OCI-LY7 (cell line): ENCODE measurements around the gene STPG1. TPM values are rescaled to one million over a fixed set of nuclear protein-coding genes. Genes with fewer than 3 reads are reported as not detected.
A peak's percentile ranks its signal among the peaks of the same experiment; 100 is the strongest.

Experiments
- BruUV-seq: library from RNA; stranded (reverse); fragments of 400-500 nt; replicated peaks from 2 replicates; lab custom pipeline; 2021; lab: Mats Ljungman, UMichigan
- CTCF ChIA-PET: fragments of 300-600 bp; sonication (Branson Sonifier 250); formaldehyde crosslinking; loops from one replicate; lab custom pipeline; 2022; ENCODE audit warnings: antibody characterized with exemption; ENCODE audit not compliant: unreplicated experiment; lab: Charles Lee
- POLR2A ChIA-PET: fragments of 300-600 bp; sonication (Branson Sonifier 250); formaldehyde crosslinking; loops from one replicate; lab custom pipeline; 2022; ENCODE audit warnings: antibody characterized with exemption; lab: Charles Lee
- DNase-seq: peaks from one replicate; pipeline ENCODE4 v3.0.0-alpha.2; 2015; ENCODE audit warnings: low spot score
- H2AFZ ChIP-seq: fragments of 200-600 bp; sonication (generic), shearing (Covaris generic); 2 replicates; pipeline ENCODE4 v1.6.1; 2014; ENCODE audit warnings: mild to moderate bottlenecking, antibody characterized with exemption, low read length, moderate library complexity
- H3K27ac ChIP-seq: fragments of 200-600 bp; sonication (generic); 2 replicates; pipeline ENCODE4 v1.5.1; 2014; ENCODE audit warnings: mixed run types, low read depth, mild to moderate bottlenecking, moderate library complexity, low read length, inconsistent platforms; ENCODE audit not compliant: poor library complexity, severe bottlenecking
- H3K36me3 ChIP-seq: fragments of 200-600 bp; sonication (generic); 2 replicates; pipeline ENCODE4 v1.6.1; 2014; ENCODE audit warnings: mild to moderate bottlenecking, antibody characterized with exemption, low read length, moderate library complexity, mixed read lengths; ENCODE audit not compliant: insufficient read depth
- H3K4me1 ChIP-seq: fragments of 200-600 bp; sonication (generic); 2 replicates; pipeline ENCODE4 v1.5.1; 2014; ENCODE audit warnings: mild to moderate bottlenecking, low read length; ENCODE audit not compliant: insufficient read depth, poor library complexity, severe bottlenecking
- H3K4me2 ChIP-seq: fragments of 200-600 bp; sonication (generic); 2 replicates; pipeline ENCODE4 v1.6.1; 2014; ENCODE audit warnings: mild to moderate bottlenecking, low read length
- H3K4me3 ChIP-seq: fragments of 200-600 bp; sonication (generic); 2 replicates; pipeline ENCODE4 v1.5.1; 2014; ENCODE audit warnings: mild to moderate bottlenecking, low read depth, low read length; ENCODE audit not compliant: poor library complexity, severe bottlenecking
- H3K79me2 ChIP-seq: fragments of 200-600 bp; sonication (generic); 2 replicates; pipeline ENCODE4 v1.6.1; 2016; ENCODE audit warnings: low read depth, mild to moderate bottlenecking, low read length, moderate library complexity, mixed read lengths; ENCODE audit not compliant: insufficient read depth
- H3K9me2 ChIP-seq: fragments of 200-600 bp; sonication (generic); 2 replicates; pipeline ENCODE4 v1.6.1; 2016; ENCODE audit warnings: mild to moderate bottlenecking, low read length, mixed read lengths; ENCODE audit not compliant: insufficient read depth
- H3K9me3 ChIP-seq: fragments of 200-600 bp; sonication (generic); 2 replicates; pipeline ENCODE4 v1.6.1; 2014; ENCODE audit warnings: mild to moderate bottlenecking, mixed run types, low read length, mixed read lengths
- H4K20me1 ChIP-seq: fragments of 200-600 bp; sonication (generic); 2 replicates; pipeline ENCODE4 v1.6.1; 2014; ENCODE audit warnings: mild to moderate bottlenecking, antibody characterized with exemption, low read length, moderate library complexity, mixed read lengths; ENCODE audit not compliant: insufficient read depth
- EZH2phosphoT487 ChIP-seq: fragments of 200-600 bp; sonication (generic); IDR thresholded peaks from 2 replicates; pipeline ENCODE4 v1.6.1; 2018; ENCODE audit warnings: low read depth, borderline replicate concordance, mild to moderate bottlenecking, mixed run types, antibody characterized with exemption, low read length, moderate library complexity, mixed read lengths
- intact Hi-C: fragments of 100-400 bp; cut with micrococcal nuclease; formaldehyde crosslinking; loops from one replicate; pipeline ENCODE4 v1.10.0; 2022; ENCODE audit not compliant: unreplicated experiment
- total RNA-seq, 2 experiments: library from RNA; depleted of rRNA in 1 of 2; stranded (reverse); fragments of >200 nt in 1 of 2; shearing (Covaris generic) in 1 of 2; gene quantifications; 2 replicates each; pipeline ENCODE4 v1.2.3, GENCODE V29; 2014 to 2022
- TF ChIP-seq, protein P1 (sequence below): fragments of 200-600 bp; sonication (generic); conservative IDR thresholded peaks from 2 replicates; pipeline ENCODE4 v1.5.1; 2014; ENCODE audit warnings: mild to moderate bottlenecking, antibody characterized with exemption, low read length, moderate library complexity, mixed read lengths

Gene STPG1
- total RNA-seq, 2 experiments from 2014 or later = 5.1 to 9.6 TPM

DNA sequence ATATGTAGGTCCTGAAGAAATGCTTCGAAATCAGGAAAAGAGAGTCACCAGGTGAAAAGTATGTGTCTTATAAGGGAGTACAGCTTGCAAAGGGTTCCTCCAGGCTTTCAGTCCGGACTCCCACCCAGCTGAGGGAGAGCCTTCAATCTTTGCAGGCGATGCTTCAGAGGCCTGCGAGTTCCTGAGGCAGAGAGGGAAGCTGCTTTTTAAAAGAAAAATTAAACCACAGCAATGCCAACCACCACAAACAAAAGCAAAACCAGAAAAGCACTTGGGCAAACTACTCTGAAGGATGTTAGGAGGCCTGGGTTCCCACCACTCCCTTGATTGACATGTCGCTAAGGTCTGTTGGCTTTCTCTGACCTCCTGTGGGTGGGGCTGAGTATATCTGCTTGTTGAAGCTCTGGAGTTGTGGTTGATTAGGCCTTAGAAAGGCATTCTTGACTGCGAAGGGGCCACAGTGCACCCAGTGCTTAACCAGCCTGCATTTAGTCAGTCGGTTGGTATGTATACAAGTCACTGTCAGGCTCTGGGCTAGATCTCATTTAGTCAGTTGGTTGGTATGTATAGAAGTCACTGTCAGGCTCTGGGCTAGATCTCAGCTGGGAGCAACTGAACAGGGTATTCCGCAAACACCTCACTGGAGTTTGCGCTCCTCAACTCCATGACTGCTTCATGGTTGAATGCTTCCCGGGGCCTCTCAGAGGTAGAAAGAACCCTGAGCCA, 3.2 kb upstream of the STPG1 start:
- Histone ChIP-seq H3K79me2 (no peaks in the 10 kb centered on the region), H2AFZ (peak overlapping the region; percentile 81; the same call in 1 of the 2 replicates), H3K9me3 (no peaks in the 10 kb centered on the region), H3K36me3 (peaks cover 22% of the 10 kb centered on the region), H3K9me2 (no peaks in the 10 kb centered on the region), H3K27ac (no peak overlapping the region), H3K4me2 (peak overlapping the region; percentile 95), H4K20me1 (no peaks in the 10 kb centered on the region), H3K4me3 (peak overlapping the region; percentile 79), H3K4me1 (peaks cover 29% of the 10 kb centered on the region)
- TF ChIP-seq EZH2phosphoT487 = no peak
- TF ChIP-seq, protein P1, sequence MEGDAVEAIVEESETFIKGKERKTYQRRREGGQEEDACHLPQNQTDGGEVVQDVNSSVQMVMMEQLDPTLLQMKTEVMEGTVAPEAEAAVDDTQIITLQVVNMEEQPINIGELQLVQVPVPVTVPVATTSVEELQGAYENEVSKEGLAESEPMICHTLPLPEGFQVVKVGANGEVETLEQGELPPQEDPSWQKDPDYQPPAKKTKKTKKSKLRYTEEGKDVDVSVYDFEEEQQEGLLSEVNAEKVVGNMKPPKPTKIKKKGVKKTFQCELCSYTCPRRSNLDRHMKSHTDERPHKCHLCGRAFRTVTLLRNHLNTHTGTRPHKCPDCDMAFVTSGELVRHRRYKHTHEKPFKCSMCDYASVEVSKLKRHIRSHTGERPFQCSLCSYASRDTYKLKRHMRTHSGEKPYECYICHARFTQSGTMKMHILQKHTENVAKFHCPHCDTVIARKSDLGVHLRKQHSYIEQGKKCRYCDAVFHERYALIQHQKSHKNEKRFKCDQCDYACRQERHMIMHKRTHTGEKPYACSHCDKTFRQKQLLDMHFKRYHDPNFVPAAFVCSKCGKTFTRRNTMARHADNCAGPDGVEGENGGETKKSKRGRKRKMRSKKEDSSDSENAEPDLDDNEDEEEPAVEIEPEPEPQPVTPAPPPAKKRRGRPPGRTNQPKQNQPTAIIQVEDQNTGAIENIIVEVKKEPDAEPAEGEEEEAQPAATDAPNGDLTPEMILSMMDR = no peak
- CTCF ChIA-PET = interaction anchor here (1.2 kb wide), 1 partner anchor 110 kb away, joined by 3 read pairs; no protein-coding TSS in a partner anchor
- DNase-seq = peak; percentile 71
- intact Hi-C loops = loop anchor here (5.0 kb wide), 2 partner anchors 65 to 220 kb away; no protein-coding TSS in a partner anchor
- POLR2A ChIA-PET = interaction anchor here (1.1 to 1.5 kb wide), 6 partner anchors 26 to 226 kb away, joined by 3 to 8 read pairs (median 3); no protein-coding TSS in a partner anchor
- BruUV-seq = no TSS peak

DNA sequence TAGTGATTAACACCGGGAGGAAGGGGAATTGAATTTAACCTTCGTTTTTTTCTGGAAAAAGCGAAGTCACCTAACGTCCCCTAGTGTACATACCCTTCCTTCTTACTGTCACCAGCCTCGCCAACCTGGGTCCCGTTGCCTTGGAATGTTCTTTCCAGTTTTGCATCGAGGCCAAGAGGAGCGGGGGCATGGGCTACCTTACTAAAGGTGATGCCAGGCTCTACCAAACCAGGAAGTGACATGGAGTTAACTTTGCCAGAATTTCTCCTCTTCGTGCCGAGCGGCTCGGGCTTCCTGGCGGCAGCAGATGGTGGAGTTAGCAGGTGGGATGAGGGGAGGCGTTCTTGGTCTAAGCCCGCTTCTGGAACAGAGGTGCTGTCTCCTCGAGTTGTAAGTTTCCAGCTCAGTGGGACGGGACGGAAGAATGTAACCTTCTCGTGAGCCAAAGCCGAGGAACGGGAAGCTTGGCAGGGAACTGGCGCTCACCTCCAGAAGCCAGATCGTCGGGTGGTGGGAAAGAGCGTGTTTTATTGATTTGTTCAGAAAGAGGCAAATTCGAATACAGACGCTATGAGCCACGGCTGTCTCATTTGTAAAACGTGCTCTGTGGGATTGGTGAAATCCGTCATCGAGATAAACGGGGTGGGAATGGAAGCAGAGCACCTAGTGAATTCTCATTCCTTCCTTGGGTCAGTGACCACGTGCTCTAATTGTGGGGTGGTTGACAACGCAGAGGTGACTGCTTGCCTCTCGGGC, 2.5 kb upstream of the STPG1 start:
- CTCF ChIA-PET = interaction anchor here (0.6 to 1.2 kb wide), 9 partner anchors 14 to 266 kb away, joined by 3 to 7 read pairs (median 4); no protein-coding TSS in a partner anchor
- H3K36me3 ChIP-seq = peaks cover 14% of the 10 kb centered on the region; the same call in 1 of the 2 replicates
- peak overlapping the region; percentile 79 for H3K4me3 ChIP-seq
- TF ChIP-seq EZH2phosphoT487 = no peak
- POLR2A ChIA-PET = interaction anchor here (0.9 to 1.6 kb wide), 10 partner anchors 17 to 225 kb away, joined by 3 to 8 read pairs (median 3); no protein-coding TSS in a partner anchor
- peak overlapping the region; percentile 81; the same call in 1 of the 2 replicates for H2AFZ ChIP-seq
- DNase-seq = no peak
- H3K9me3 ChIP-seq = no peaks in the 10 kb centered on the region
- H3K4me1 ChIP-seq = peaks cover 34% of the 10 kb centered on the region
- peak overlapping the region; percentile 95 for H3K4me2 ChIP-seq
- intact Hi-C loops = loop anchor here (1.0 to 5.0 kb wide), 5 partner anchors 66 to 221 kb away; no protein-coding TSS in a partner anchor
- H3K27ac ChIP-seq = no peak overlapping the region
- H4K20me1 ChIP-seq = no peaks in the 10 kb centered on the region
- BruUV-seq = TSS peak; percentile 58
- H3K9me2 ChIP-seq = no peaks in the 10 kb centered on the region
- H3K79me2 ChIP-seq = no peaks in the 10 kb centered on the region
